ENCODE results near the gene WFDC10A. TPM values are rescaled to one million over a fixed set of nuclear protein-coding genes. Genes with fewer than 3 reads are reported as not detected.

WFDC10A gene
- total and polyA plus RNA-seq, 9 of the 15 experiments (the other 6 are each of a cell fraction or from before 2014, with no cell fraction given): not detected

DNA sequence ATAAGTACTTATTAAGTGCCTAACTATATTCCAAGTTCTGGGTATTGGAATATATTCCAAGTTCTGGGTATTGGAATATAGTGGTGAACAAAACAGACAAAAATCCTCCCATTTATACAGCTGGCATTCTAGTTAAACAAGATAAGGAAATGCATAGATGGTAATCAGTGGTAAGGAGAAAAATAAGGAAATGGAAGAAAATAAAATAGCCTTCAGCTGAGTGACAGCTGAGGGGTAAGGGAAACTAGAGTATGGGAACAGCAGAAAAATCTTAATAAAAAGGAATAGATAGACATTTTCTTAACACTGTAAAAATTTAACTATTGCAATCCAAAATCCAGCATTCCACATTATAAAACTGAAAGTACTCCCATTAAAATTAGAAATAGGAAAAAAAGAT, 17.2 kb upstream of the WFDC10A start:
- ChIA-PET CTCF (ENCODE audit: low intra/inter-chr PET ratio) (interaction anchor here (0.6 kb wide), 1 partner anchor 293 kb away, joined by 3 read pairs; no protein-coding TSS in a partner anchor), POLR2A (interaction anchor here (0.7 kb wide), 1 partner anchor 16 kb away, joined by 3 read pairs; no protein-coding TSS in a partner anchor)
- Histone ChIP-seq H3K4me2 (ENCODE audit: insufficient read depth, low read length) (no peak overlapping the region), H3K36me3 (ENCODE audit: control insufficient read depth, insufficient read depth, low read length) (no peaks in the 10 kb centered on the region), H3K4me1 (replicated peaks in 1 of 2; ENCODE audit: control insufficient read depth in 2 of 2, insufficient read depth in 2 of 2, low read length in 2 of 2) (no peaks in the 10 kb centered on the region; a peak in 1 of 5 replicates), H3K9me1 (ENCODE audit: control insufficient read depth, insufficient read depth, low read length) (no peaks in the 10 kb centered on the region), H2AFZ (ENCODE audit: low read depth, low read length) (no peak overlapping the region), H3K79me2 (ENCODE audit: control insufficient read depth, insufficient read depth, low read length) (no peaks in the 10 kb centered on the region), H4K20me1 (replicated peaks; ENCODE audit: control insufficient read depth, insufficient read depth, low read length) (no peaks in the 10 kb centered on the region), H3K9me3 (replicated peaks; ENCODE audit: control insufficient read depth, insufficient read depth, low read depth, low read length) (no peaks in the 10 kb centered on the region), H3K9ac (ENCODE audit: insufficient read depth in 1 of 2, low read depth in 2 of 2, low read length in 2 of 2) (no peak overlapping the region), H3K27me3 (ENCODE audit: control insufficient read depth in 2 of 2, insufficient read depth in 2 of 2, low read length in 2 of 2) (no peaks in the 10 kb centered on the region), H3K27ac (ENCODE audit: extremely low read depth, low read depth, low read length) (no peak overlapping the region), H3K4me3 (no peak overlapping the region)
- TF ChIP-seq, protein P1, sequence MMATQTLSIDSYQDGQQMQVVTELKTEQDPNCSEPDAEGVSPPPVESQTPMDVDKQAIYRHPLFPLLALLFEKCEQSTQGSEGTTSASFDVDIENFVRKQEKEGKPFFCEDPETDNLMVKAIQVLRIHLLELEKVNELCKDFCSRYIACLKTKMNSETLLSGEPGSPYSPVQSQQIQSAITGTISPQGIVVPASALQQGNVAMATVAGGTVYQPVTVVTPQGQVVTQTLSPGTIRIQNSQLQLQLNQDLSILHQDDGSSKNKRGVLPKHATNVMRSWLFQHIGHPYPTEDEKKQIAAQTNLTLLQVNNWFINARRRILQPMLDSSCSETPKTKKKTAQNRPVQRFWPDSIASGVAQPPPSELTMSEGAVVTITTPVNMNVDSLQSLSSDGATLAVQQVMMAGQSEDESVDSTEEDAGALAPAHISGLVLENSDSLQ (IDR thresholded peaks at IDR 0.05): peak; percentile 50; the same call in 1 of the 2 replicates
- TF ChIP-seq CREM (IDR thresholded peaks at IDR 0.05; ENCODE audit: low read depth): no peak
- no peak for ATAC-seq
- no peak for FAIRE-seq
- intact Hi-C loops (cut with micrococcal nuclease) (no loop called here), in situ Hi-C loops (cut with MboI) (no loop called here)
- no TSS peak for BruUV-seq (replicated peaks)
- no peak for DNase-seq (ENCODE audit: extremely low read depth in 1 of 4, low spot score in 3 of 4)

DNA sequence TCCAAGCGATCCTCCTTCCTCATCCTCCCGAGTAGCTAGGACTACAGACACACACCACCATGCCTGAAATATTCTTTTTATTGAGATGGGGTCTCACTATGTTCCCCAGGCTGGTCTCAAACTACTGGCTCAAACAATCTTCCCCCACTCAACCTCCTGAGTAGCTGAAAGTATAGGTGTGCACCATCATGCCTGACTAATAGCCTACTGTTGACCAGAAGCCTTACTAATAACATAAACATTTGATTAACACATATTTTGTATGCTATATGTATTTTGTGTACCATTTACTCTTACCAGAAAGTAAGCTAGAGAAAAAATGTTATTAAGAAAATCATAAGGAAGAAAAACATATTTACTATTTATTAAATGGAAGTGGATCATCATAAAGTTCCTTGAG, 11.9 kb upstream of the WFDC10A start:
- no peaks in the 10 kb centered on the region for H3K79me2 ChIP-seq (ENCODE audit: control insufficient read depth, insufficient read depth, low read length)
- H3K9me3 ChIP-seq (replicated peaks; ENCODE audit: control insufficient read depth, insufficient read depth, low read depth, low read length): no peaks in the 10 kb centered on the region
- no peak overlapping the region for H2AFZ ChIP-seq (ENCODE audit: low read depth, low read length)
- POLR2A ChIA-PET: interaction anchor here (0.6 to 2.1 kb wide), 2 partner anchors 12 to 259 kb away, joined by 3 to 5 read pairs; partner anchors contain the start of gene WFDC10A
- no peaks in the 10 kb centered on the region; a peak in 1 of 5 replicates for H3K4me1 ChIP-seq (replicated peaks in 1 of 2; ENCODE audit: control insufficient read depth in 2 of 2, insufficient read depth in 2 of 2, low read length in 2 of 2)
- no TSS peak for BruUV-seq (replicated peaks)
- no peaks in the 10 kb centered on the region for H3K9me1 ChIP-seq (ENCODE audit: control insufficient read depth, insufficient read depth, low read length)
- in situ Hi-C loops (cut with MboI) (no loop called here), intact Hi-C loops (cut with micrococcal nuclease) (no loop called here)
- 0% methylated on average over 2 of the region's 2 CpGs for WGBS (ENCODE audit: insufficient coverage, low coverage, missing lambda C conversion rate)
- H3K4me3 ChIP-seq: no peak overlapping the region
- H3K4me2 ChIP-seq (ENCODE audit: insufficient read depth, low read length): no peak overlapping the region
- H3K27me3 ChIP-seq (ENCODE audit: control insufficient read depth in 2 of 2, insufficient read depth in 2 of 2, low read length in 2 of 2): no peaks in the 10 kb centered on the region
- ATAC-seq (no peak), FAIRE-seq (no peak), DNase-seq (ENCODE audit: extremely low read depth in 1 of 4, low spot score in 3 of 4) (no peak)
- H4K20me1 ChIP-seq (replicated peaks; ENCODE audit: control insufficient read depth, insufficient read depth, low read length): no peaks in the 10 kb centered on the region
- CTCF ChIA-PET (ENCODE audit: low intra/inter-chr PET ratio): no interaction called here
- TF ChIP-seq HDGF (IDR thresholded peaks at IDR 0.05): no peak
- TF ChIP-seq, protein P2, sequence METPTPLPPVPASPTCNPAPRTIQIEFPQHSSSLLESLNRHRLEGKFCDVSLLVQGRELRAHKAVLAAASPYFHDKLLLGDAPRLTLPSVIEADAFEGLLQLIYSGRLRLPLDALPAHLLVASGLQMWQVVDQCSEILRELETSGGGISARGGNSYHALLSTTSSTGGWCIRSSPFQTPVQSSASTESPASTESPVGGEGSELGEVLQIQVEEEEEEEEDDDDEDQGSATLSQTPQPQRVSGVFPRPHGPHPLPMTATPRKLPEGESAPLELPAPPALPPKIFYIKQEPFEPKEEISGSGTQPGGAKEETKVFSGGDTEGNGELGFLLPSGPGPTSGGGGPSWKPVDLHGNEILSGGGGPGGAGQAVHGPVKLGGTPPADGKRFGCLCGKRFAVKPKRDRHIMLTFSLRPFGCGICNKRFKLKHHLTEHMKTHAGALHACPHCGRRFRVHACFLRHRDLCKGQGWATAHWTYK (CRISPR knock-in tag; IDR thresholded peaks at IDR 0.05): no peak
- no peak for TF ChIP-seq KDM4B (IDR thresholded peaks at IDR 0.05; ENCODE audit: borderline replicate concordance in 2 of 2, low read depth in 1 of 2)
- TF ChIP-seq, protein P3, sequence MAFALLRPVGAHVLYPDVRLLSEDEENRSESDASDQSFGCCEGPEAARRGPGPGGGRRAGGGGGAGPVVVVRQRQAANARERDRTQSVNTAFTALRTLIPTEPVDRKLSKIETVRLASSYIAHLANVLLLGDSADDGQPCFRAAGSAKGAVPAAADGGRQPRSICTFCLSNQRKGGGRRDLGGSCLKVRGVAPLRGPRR (CRISPR knock-in tag; IDR thresholded peaks at IDR 0.05): no peak
- TF ChIP-seq CBX2 (IDR thresholded peaks at IDR 0.05; ENCODE audit: insufficient read depth, low read length, poor library complexity, severe bottlenecking): no peak
- no peak for TF ChIP-seq FOXJ2 (tag; IDR thresholded peaks at IDR 0.05)
- TF ChIP-seq, protein P4, sequence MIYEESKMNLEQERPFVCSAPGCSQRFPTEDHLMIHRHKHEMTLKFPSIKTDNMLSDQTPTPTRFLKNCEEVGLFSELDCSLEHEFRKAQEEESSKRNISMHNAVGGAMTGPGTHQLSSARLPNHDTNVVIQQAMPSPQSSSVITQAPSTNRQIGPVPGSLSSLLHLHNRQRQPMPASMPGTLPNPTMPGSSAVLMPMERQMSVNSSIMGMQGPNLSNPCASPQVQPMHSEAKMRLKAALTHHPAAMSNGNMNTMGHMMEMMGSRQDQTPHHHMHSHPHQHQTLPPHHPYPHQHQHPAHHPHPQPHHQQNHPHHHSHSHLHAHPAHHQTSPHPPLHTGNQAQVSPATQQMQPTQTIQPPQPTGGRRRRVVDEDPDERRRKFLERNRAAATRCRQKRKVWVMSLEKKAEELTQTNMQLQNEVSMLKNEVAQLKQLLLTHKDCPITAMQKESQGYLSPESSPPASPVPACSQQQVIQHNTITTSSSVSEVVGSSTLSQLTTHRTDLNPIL (CRISPR knock-in tag; IDR thresholded peaks at IDR 0.05): no peak
- no peak overlapping the region for H3K9ac ChIP-seq (ENCODE audit: insufficient read depth in 1 of 2, low read depth in 2 of 2, low read length in 2 of 2)
- no peaks in the 10 kb centered on the region for H3K36me3 ChIP-seq (ENCODE audit: control insufficient read depth, insufficient read depth, low read length)
- H3K27ac ChIP-seq (ENCODE audit: extremely low read depth, low read depth, low read length): no peak overlapping the region

Data from K562 (cell line).